WTC11 (cell line): Measurements from ENCODE around the gene MBD2. TPM values are rescaled to one million over a fixed set of nuclear protein-coding genes. Genes with fewer than 3 reads are reported as not detected.

ENCODE experiments used
- ATAC-seq: fragments of 200-7000 bp; cut with Tn5 transposase; 2 replicates; pipeline ENCODE4 v1.10.0; 2021; ENCODE audit warnings: mild to moderate bottlenecking, moderate library complexity
- CTCF ChIA-PET: fragments of 300-600 bp; sonication (Branson Sonifier 250); formaldehyde crosslinking; loops from one replicate; lab custom pipeline; 2021; ENCODE audit warnings: antibody characterized with exemption; lab: Charles Lee
- POLR2A ChIA-PET: fragments of 350-600 bp; sonication (Branson Sonifier 250); formaldehyde crosslinking; loops from one replicate; lab custom pipeline; 2021; ENCODE audit warnings: antibody characterized with exemption; lab: Charles Lee
- DNase-seq: peaks from one replicate; pipeline ENCODE4 v3.0.0; 2021; ENCODE audit warnings: low spot score
- H3K27ac Mint-ChIP-seq: 2 replicates; pipeline ENCODE4 v1.8.0; 2021; ENCODE audit warnings: mixed read lengths
- H3K27me3 Mint-ChIP-seq: 2 replicates; pipeline ENCODE4 v1.8.0; 2021; ENCODE audit warnings: low read depth, mild to moderate bottlenecking, moderate library complexity, mixed read lengths
- H3K36me3 Mint-ChIP-seq: 2 replicates; pipeline ENCODE4 v1.8.0; 2021; ENCODE audit warnings: mixed read lengths
- H3K4me1 Mint-ChIP-seq: 2 replicates; pipeline ENCODE4 v1.8.0; 2022; ENCODE audit warnings: mixed read lengths
- H3K4me3 Mint-ChIP-seq: 2 replicates; pipeline ENCODE4 v1.8.0; 2021; ENCODE audit warnings: mild to moderate bottlenecking, moderate library complexity, mixed read lengths
- H3K9me3 Mint-ChIP-seq: 2 replicates; pipeline ENCODE4 v1.8.0; 2021; ENCODE audit warnings: mixed read lengths
- ATF6 ChIP-seq: sonication (generic); formaldehyde crosslinking; IDR thresholded peaks from 2 replicates; pipeline ENCODE4 v1.8.1; 2023; ENCODE audit warnings: mild to moderate bottlenecking, missing genetic modification reagents
- E2F5 ChIP-seq: sonication (generic); formaldehyde crosslinking; IDR thresholded peaks from 2 replicates; pipeline ENCODE4 v1.8.1; 2022; ENCODE audit warnings: mild to moderate bottlenecking, moderate library complexity, missing genetic modification reagents
- ETV6 ChIP-seq: sonication (generic); formaldehyde crosslinking; IDR thresholded peaks from 2 replicates; pipeline ENCODE4 v1.8.1; 2022; ENCODE audit warnings: mild to moderate bottlenecking, missing genetic modification reagents
- FOXJ3 ChIP-seq: sonication (generic); formaldehyde crosslinking; IDR thresholded peaks from 2 replicates; pipeline ENCODE4 v1.9.0; 2021; ENCODE audit warnings: missing genetic modification reagents, mild to moderate bottlenecking, borderline replicate concordance
- FOXP1 ChIP-seq: sonication (generic); formaldehyde crosslinking; IDR thresholded peaks from 2 replicates; pipeline ENCODE4 v1.8.0; 2022; ENCODE audit warnings: missing genetic modification reagents, mild to moderate bottlenecking, moderate library complexity, borderline replicate concordance
- HMGXB4 ChIP-seq: sonication (generic); formaldehyde crosslinking; IDR thresholded peaks from 2 replicates; pipeline ENCODE4 v1.8.1; 2023; ENCODE audit warnings: mild to moderate bottlenecking, moderate library complexity, missing genetic modification reagents
- JUN ChIP-seq: sonication (generic); formaldehyde crosslinking; IDR thresholded peaks from 2 replicates; pipeline ENCODE4 v1.8.0; 2023; ENCODE audit warnings: mild to moderate bottlenecking, missing genetic modification reagents
- MXD4 ChIP-seq: fragments of 250-450 bp; sonication (Bioruptor Pico); IDR thresholded peaks from 2 replicates; pipeline ENCODE4 v1.8.0; 2021; ENCODE audit warnings: mild to moderate bottlenecking, moderate library complexity, borderline replicate concordance
- NR2C2 ChIP-seq: sonication (generic); formaldehyde crosslinking; IDR thresholded peaks from 2 replicates; pipeline ENCODE4 v1.8.0; 2022; ENCODE audit warnings: mild to moderate bottlenecking, missing genetic modification reagents
- NR3C1 ChIP-seq: sonication (generic); formaldehyde crosslinking; conservative IDR thresholded peaks from 2 replicates; pipeline ENCODE4 v1.8.1; 2023; ENCODE audit warnings: low read depth, mild to moderate bottlenecking, missing genetic modification reagents
- PRRX2 ChIP-seq: fragments of 250-450 bp; sonication (Bioruptor Pico); IDR thresholded peaks from 2 replicates; pipeline ENCODE4 v1.8.0; 2021; ENCODE audit warnings: mild to moderate bottlenecking
- SP1 ChIP-seq: sonication (generic); formaldehyde crosslinking; conservative IDR thresholded peaks from 2 replicates; pipeline ENCODE4 v1.8.1; 2022; ENCODE audit warnings: missing genetic modification reagents
- ZNF532 ChIP-seq: fragments of 250-450 bp; sonication (Bioruptor Pico); IDR thresholded peaks from 2 replicates; pipeline ENCODE4 v1.9.0; 2021; ENCODE audit warnings: mild to moderate bottlenecking, borderline replicate concordance
- total RNA-seq: library from RNA; stranded (reverse); gene quantifications from 3 replicates; pipeline ENCODE4 v1.2.3, GENCODE V29; 2021
- TF ChIP-seq, protein P1 (sequence below): sonication (generic); formaldehyde crosslinking; IDR thresholded peaks from 2 replicates; pipeline ENCODE4 v1.8.1; 2023; ENCODE audit warnings: mild to moderate bottlenecking, missing genetic modification reagents, borderline replicate concordance

MBD2 gene
- total RNA-seq, 1 experiment from 2014 or later = 42.7 TPM

- Mint-ChIP-seq H3K4me3 (no peak overlapping the region), H3K9me3 (peaks cover 12% of the 10 kb centered on the region), H3K27me3 (no peaks in the 10 kb centered on the region), H3K36me3 (peaks cover 3% of the 10 kb centered on the region), H3K4me1 (peaks cover 8% of the 10 kb centered on the region), H3K27ac (no peak overlapping the region)
- ChIA-PET CTCF (no interaction called here), POLR2A (no interaction called here)
- ATAC-seq (no peak), DNase-seq (no peak)
- TF ChIP-seq HMGXB4 (no peak), MXD4 (CRISPR knock-in tag) (no peak), E2F5 (CRISPR knock-in tag) (no peak), FOXJ3 (no peak), SP1 (no peak), ATF6 (CRISPR knock-in tag) (no peak), ZNF532 (CRISPR knock-in tag) (no peak), NR3C1 (CRISPR knock-in tag) (no peak), PRRX2 (CRISPR knock-in tag) (no peak)
- TF ChIP-seq, protein P1, sequence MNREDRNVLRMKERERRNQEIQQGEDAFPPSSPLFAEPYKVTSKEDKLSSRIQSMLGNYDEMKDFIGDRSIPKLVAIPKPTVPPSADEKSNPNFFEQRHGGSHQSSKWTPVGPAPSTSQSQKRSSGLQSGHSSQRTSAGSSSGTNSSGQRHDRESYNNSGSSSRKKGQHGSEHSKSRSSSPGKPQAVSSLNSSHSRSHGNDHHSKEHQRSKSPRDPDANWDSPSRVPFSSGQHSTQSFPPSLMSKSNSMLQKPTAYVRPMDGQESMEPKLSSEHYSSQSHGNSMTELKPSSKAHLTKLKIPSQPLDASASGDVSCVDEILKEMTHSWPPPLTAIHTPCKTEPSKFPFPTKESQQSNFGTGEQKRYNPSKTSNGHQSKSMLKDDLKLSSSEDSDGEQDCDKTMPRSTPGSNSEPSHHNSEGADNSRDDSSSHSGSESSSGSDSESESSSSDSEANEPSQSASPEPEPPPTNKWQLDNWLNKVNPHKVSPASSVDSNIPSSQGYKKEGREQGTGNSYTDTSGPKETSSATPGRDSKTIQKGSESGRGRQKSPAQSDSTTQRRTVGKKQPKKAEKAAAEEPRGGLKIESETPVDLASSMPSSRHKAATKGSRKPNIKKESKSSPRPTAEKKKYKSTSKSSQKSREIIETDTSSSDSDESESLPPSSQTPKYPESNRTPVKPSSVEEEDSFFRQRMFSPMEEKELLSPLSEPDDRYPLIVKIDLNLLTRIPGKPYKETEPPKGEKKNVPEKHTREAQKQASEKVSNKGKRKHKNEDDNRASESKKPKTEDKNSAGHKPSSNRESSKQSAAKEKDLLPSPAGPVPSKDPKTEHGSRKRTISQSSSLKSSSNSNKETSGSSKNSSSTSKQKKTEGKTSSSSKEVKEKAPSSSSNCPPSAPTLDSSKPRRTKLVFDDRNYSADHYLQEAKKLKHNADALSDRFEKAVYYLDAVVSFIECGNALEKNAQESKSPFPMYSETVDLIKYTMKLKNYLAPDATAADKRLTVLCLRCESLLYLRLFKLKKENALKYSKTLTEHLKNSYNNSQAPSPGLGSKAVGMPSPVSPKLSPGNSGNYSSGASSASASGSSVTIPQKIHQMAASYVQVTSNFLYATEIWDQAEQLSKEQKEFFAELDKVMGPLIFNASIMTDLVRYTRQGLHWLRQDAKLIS (CRISPR knock-in tag) = no peak
Observed at GRCh38 chr18:54184836-54185235, 39.6 kb downstream of the MBD2 start.

DNA sequence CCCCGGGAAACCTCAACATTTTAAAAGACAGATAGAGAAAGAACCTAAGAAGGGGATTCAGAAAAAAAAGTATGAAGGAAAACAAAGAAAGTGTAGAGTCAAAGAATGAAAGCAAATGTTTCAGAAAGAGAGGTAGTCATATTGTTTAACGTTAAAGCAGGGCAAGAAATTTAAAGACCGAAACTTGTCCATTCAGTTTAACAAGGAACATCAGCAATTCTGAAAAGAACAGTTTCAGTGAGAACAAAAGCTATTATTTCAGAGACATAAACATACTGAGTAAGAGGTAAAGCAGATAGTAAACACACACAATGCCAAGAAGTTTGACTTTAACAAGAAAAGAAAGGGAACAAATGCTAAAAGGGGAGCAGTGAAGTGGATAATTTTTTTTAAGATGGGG lies 41.1 kb downstream of the MBD2 start:
- H3K4me3 Mint-ChIP-seq = no peak overlapping the region
- H3K27ac Mint-ChIP-seq = no peak overlapping the region
- peaks cover 8% of the 10 kb centered on the region for H3K4me1 Mint-ChIP-seq
- CTCF ChIA-PET = no interaction called here
- no peak for DNase-seq
- TF ChIP-seq JUN (CRISPR knock-in tag) (no peak), ETV6 (no peak), MXD4 (CRISPR knock-in tag) (no peak), NR2C2 (no peak), FOXP1 (CRISPR knock-in tag) (no peak)
- TF ChIP-seq, all 79 proteins: peak for 0
- POLR2A ChIA-PET = no interaction called here
- ATAC-seq = no peak
- no peaks in the 10 kb centered on the region for H3K27me3 Mint-ChIP-seq
- H3K9me3 Mint-ChIP-seq = peaks cover 12% of the 10 kb centered on the region
- peaks cover 3% of the 10 kb centered on the region for H3K36me3 Mint-ChIP-seq
